Measurements from ENCODE around the gene SLC28A3. TPM values are rescaled to one million over a fixed set of nuclear protein-coding genes. Genes with fewer than 3 reads are reported as not detected.

SLC28A3 gene
- total RNA-seq, 1 experiment from 2014 or later: not detected

- TF ChIP-seq HMGA2 (CRISPR knock-in tag; IDR thresholded peaks at IDR 0.05) (no peak), E2F1 (CRISPR knock-in tag; IDR thresholded peaks at IDR 0.05) (no peak), NFYB (CRISPR knock-in tag; conservative IDR thresholded peaks at IDR 0.05; ENCODE audit: low read depth) (no peak), IRF2 (CRISPR knock-in tag; IDR thresholded peaks at IDR 0.05; ENCODE audit: borderline replicate concordance, low read depth) (no peak), PRRX2 (CRISPR knock-in tag; IDR thresholded peaks at IDR 0.05) (no peak)
Observed at GRCh38 chr9:84339962-84340361, 596 bp downstream of the SLC28A3 start (continued).

DNA sequence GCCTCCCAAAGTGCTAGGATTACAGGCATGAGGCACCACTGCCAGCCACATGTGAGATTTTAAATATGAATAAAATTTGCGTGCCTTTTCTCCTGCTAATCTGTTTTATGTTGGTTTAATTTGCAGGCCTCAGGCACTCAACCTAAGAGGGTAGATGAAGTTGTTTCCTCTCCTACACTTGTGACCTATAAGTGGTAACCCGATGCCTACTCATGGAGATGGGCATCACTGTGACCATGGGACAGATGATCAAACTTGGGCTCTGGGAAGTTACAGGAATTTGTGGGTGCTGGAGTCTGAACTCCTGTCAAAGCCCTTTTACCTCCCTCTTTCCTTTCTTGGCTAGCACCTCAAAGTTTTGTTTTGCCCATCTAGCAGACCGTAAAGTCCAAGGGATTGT lies 1.1 kb downstream of the SLC28A3 start:
- TF ChIP-seq, protein P1, sequence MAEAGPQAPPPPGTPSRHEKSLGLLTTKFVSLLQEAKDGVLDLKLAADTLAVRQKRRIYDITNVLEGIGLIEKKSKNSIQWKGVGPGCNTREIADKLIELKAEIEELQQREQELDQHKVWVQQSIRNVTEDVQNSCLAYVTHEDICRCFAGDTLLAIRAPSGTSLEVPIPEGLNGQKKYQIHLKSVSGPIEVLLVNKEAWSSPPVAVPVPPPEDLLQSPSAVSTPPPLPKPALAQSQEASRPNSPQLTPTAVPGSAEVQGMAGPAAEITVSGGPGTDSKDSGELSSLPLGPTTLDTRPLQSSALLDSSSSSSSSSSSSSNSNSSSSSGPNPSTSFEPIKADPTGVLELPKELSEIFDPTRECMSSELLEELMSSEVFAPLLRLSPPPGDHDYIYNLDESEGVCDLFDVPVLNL (CRISPR knock-in tag; IDR thresholded peaks at IDR 0.05; ENCODE audit: borderline replicate concordance, low read depth): no peak
- TF ChIP-seq, protein P2, sequence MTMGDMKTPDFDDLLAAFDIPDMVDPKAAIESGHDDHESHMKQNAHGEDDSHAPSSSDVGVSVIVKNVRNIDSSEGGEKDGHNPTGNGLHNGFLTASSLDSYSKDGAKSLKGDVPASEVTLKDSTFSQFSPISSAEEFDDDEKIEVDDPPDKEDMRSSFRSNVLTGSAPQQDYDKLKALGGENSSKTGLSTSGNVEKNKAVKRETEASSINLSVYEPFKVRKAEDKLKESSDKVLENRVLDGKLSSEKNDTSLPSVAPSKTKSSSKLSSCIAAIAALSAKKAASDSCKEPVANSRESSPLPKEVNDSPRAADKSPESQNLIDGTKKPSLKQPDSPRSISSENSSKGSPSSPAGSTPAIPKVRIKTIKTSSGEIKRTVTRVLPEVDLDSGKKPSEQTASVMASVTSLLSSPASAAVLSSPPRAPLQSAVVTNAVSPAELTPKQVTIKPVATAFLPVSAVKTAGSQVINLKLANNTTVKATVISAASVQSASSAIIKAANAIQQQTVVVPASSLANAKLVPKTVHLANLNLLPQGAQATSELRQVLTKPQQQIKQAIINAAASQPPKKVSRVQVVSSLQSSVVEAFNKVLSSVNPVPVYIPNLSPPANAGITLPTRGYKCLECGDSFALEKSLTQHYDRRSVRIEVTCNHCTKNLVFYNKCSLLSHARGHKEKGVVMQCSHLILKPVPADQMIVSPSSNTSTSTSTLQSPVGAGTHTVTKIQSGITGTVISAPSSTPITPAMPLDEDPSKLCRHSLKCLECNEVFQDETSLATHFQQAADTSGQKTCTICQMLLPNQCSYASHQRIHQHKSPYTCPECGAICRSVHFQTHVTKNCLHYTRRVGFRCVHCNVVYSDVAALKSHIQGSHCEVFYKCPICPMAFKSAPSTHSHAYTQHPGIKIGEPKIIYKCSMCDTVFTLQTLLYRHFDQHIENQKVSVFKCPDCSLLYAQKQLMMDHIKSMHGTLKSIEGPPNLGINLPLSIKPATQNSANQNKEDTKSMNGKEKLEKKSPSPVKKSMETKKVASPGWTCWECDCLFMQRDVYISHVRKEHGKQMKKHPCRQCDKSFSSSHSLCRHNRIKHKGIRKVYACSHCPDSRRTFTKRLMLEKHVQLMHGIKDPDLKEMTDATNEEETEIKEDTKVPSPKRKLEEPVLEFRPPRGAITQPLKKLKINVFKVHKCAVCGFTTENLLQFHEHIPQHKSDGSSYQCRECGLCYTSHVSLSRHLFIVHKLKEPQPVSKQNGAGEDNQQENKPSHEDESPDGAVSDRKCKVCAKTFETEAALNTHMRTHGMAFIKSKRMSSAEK (CRISPR knock-in tag; IDR thresholded peaks at IDR 0.05; ENCODE audit: borderline replicate concordance): no peak
- TF ChIP-seq CREM (CRISPR knock-in tag; IDR thresholded peaks at IDR 0.05): no peak
- TF ChIP-seq NFATC4 (CRISPR knock-in tag; IDR thresholded peaks at IDR 0.05): no peak
- TF ChIP-seq ZNF425 (CRISPR knock-in tag; conservative IDR thresholded peaks at IDR 0.05): no peak
- no peak for TF ChIP-seq CREB1 (CRISPR knock-in tag; IDR thresholded peaks at IDR 0.05)
- TF ChIP-seq OVOL2 (CRISPR knock-in tag; IDR thresholded peaks at IDR 0.05; ENCODE audit: borderline replicate concordance): no peak
- TF ChIP-seq ZSCAN18 (CRISPR knock-in tag; IDR thresholded peaks at IDR 0.05): no peak
- TF ChIP-seq ZNF121 (CRISPR knock-in tag; IDR thresholded peaks at IDR 0.05): no peak
- no peak for TF ChIP-seq FOXK1 (CRISPR knock-in tag; IDR thresholded peaks at IDR 0.05)
- TF ChIP-seq ZNF416 (CRISPR knock-in tag; IDR thresholded peaks at IDR 0.05): no peak
- TF ChIP-seq RORB (CRISPR knock-in tag; IDR thresholded peaks at IDR 0.05): no peak
- TF ChIP-seq CBFB (CRISPR knock-in tag; IDR thresholded peaks at IDR 0.05; ENCODE audit: low read depth): no peak
- POLR2A ChIA-PET: no interaction called here
- peaks cover 21% of the 10 kb centered on the region for H3K4me1 Mint-ChIP-seq
- ATAC-seq (peak; percentile 18; the same call in 1 of the 2 replicates), DNase-seq (ENCODE audit: low spot score) (no peak)
- no peaks in the 10 kb centered on the region for H3K9me3 Mint-ChIP-seq
- CTCF ChIA-PET: no interaction called here
- H3K27ac Mint-ChIP-seq: no peak overlapping the region
- no peak overlapping the region for H3K4me3 Mint-ChIP-seq
- H3K36me3 Mint-ChIP-seq: no peaks in the 10 kb centered on the region
- H3K27me3 Mint-ChIP-seq (ENCODE audit: low read depth): no peaks in the 10 kb centered on the region

All from WTC11 (cell line).